Measurements from ENCODE around the gene BNC2. TPM values are rescaled to one million over a fixed set of nuclear protein-coding genes. Genes with fewer than 3 reads are reported as not detected.

BNC2 gene
- total and polyA plus RNA-seq, 2 of the 13 experiments (the other 11 are each of a cell fraction or from before 2014, with no cell fraction given): not detected

- WGBS (ENCODE audit: low lambda C conversion rate): 1% methylated on average over 2 of the region's 2 CpGs
- no peaks in the 10 kb centered on the region for H3K9me3 ChIP-seq (ENCODE audit: low read length)
- no peak overlapping the region for H3K9ac ChIP-seq (ENCODE audit: insufficient read depth, low read depth, low read length)
- no peak overlapping the region for H3K4me3 ChIP-seq (replicated peaks in 1 of 3; ENCODE audit: insufficient read depth in 1 of 3, low read depth in 2 of 3, low read length in 3 of 3)
- H3K79me2 ChIP-seq (ENCODE audit: insufficient read depth, low read length): no peaks in the 10 kb centered on the region
- no peak overlapping the region for H2AFZ ChIP-seq (ENCODE audit: low read length)
- DNase-seq (ENCODE audit: low spot score) (no peak), ATAC-seq (no peak), FAIRE-seq (no peak)
- no peaks in the 10 kb centered on the region for H3K4me1 ChIP-seq (ENCODE audit: insufficient read depth, low read length)
- no peaks in the 10 kb centered on the region for H4K20me1 ChIP-seq (ENCODE audit: insufficient read depth, low read length)
- in situ Hi-C loops (cut with HindIII; ENCODE audit: extremely low pct_ligation_motif_present, low pct_unique_long_range_greater_than_20kb) (no loop called here), intact Hi-C loops (cut with micrococcal nuclease; ENCODE audit: unreplicated experiment) (no loop called here)
- H3K27me3 ChIP-seq (ENCODE audit: control insufficient read depth in 1 of 2, insufficient read depth in 2 of 2, low read length in 2 of 2): no peaks in the 10 kb centered on the region
- POLR2A ChIA-PET: no interaction called here
- no peak overlapping the region for H3K4me2 ChIP-seq (ENCODE audit: low read depth, low read length)
- no peak overlapping the region for H3K27ac ChIP-seq (ENCODE audit: extremely low read length, insufficient read depth, low read length)
- BruUV-seq (replicated peaks): no TSS peak
- CTCF ChIA-PET (ENCODE audit: low intra/inter-chr PET ratio, low total read pairs): no interaction called here
- no peaks in the 10 kb centered on the region for H3K36me3 ChIP-seq (replicated peaks in 1 of 2; ENCODE audit: control insufficient read depth in 1 of 2, insufficient read depth in 2 of 2, low read length in 2 of 2)
- TF ChIP-seq KAT2B (IDR thresholded peaks at IDR 0.05; ENCODE audit: borderline replicate concordance, low read depth, low read length) (no peak), ATF7 (IDR thresholded peaks at IDR 0.05) (no peak), ATF7 (CRISPR knock-in tag; IDR thresholded peaks at IDR 0.05) (no peak), ZNF274 (CRISPR knock-in tag; IDR thresholded peaks at IDR 0.05) (no peak), ZNF770 (CRISPR knock-in tag; IDR thresholded peaks at IDR 0.05) (no peak), SMC3 (IDR thresholded peaks at IDR 0.05; ENCODE audit: low read length) (no peak), CHCHD3 (CRISPR knock-in tag; IDR thresholded peaks at IDR 0.05) (no peak), ZNF800 (CRISPR knock-in tag; IDR thresholded peaks at IDR 0.05) (no peak), TBX2 (CRISPR knock-in tag; IDR thresholded peaks at IDR 0.05; ENCODE audit: borderline replicate concordance) (no peak), ZNF282 (IDR thresholded peaks at IDR 0.05; ENCODE audit: partially characterized antibody) (no peak), DR1 (CRISPR knock-in tag; IDR thresholded peaks at IDR 0.05) (no peak), MED1 (CRISPR knock-in tag; IDR thresholded peaks at IDR 0.05) (no peak), ZNF792 (CRISPR knock-in tag; IDR thresholded peaks at IDR 0.05) (no peak), ZNF574 (CRISPR knock-in tag; IDR thresholded peaks at IDR 0.05) (no peak), SIX1 (CRISPR knock-in tag; IDR thresholded peaks at IDR 0.05; ENCODE audit: borderline replicate concordance) (no peak), NAIF1 (CRISPR knock-in tag; IDR thresholded peaks at IDR 0.05; ENCODE audit: borderline replicate concordance) (no peak), ZNF768 (CRISPR knock-in tag; IDR thresholded peaks at IDR 0.05) (no peak), RFX1 (IDR thresholded peaks at IDR 0.05) (no peak)
These were observed 55.4 kb downstream of the BNC2 start for GRCh38 chr9:16815079-16815478.
